HG02938 (cell line): ENCODE measurements around the gene NEAT1.
"Not testable (repeated sequence)": the region's sequence is repeated elsewhere in the genome, so short reads cannot be mapped to it uniquely, and the experiment has no call there.

ENCODE experiments used
- ATAC-seq: cut with Tn5 transposase; IDR thresholded peaks from one replicate; pipeline ENCODE4 v1.9.1; 2021; ENCODE audit warnings: mild to moderate bottlenecking, moderate library complexity; ENCODE audit not compliant: unreplicated experiment

Gene NEAT1

GRCh38 chr11:65404638-65405339 is 17.8 kb upstream of the NEAT1 start:
- no peak for ATAC-seq

GRCh38 chr11:65410936-65411680 is 11.5 kb upstream of the NEAT1 start:
- ATAC-seq = no peak

GRCh38 chr11:65411681-65412070 is 10.9 kb upstream of the NEAT1 start:
- no peak for ATAC-seq

- ATAC-seq = no peak
These were observed 10.1 kb upstream of the NEAT1 start for GRCh38 chr11:65412271-65413076.

GRCh38 chr11:65413077-65413664 is 9.4 kb upstream of the NEAT1 start:
- not testable (repeated sequence) for ATAC-seq

- no peak for ATAC-seq
These were observed 7.7 kb upstream of the NEAT1 start for GRCh38 chr11:65414776-65415498.

- no peak for ATAC-seq
These were observed 6.9 kb upstream of the NEAT1 start for GRCh38 chr11:65415499-65416340.

GRCh38 chr11:65416341-65416824 is 6.2 kb upstream of the NEAT1 start:
- no peak for ATAC-seq

GRCh38 chr11:65416841-65417701 is 5.5 kb upstream of the NEAT1 start:
- no peak for ATAC-seq

- no peak for ATAC-seq
These were observed 4.7 kb upstream of the NEAT1 start for GRCh38 chr11:65417702-65418430.

- no peak for ATAC-seq
These were observed 4.2 kb upstream of the NEAT1 start for GRCh38 chr11:65418431-65418680.

- peak; percentile 37 for ATAC-seq
These were observed 3.7 kb upstream of the NEAT1 start for GRCh38 chr11:65418681-65419459.

GRCh38 chr11:65419460-65419771 is 3.2 kb upstream of the NEAT1 start:
- ATAC-seq = no peak

GRCh38 chr11:65419772-65420481 is 2.7 kb upstream of the NEAT1 start:
- ATAC-seq = no peak

- ATAC-seq = no peak
These were observed 2.1 kb upstream of the NEAT1 start for GRCh38 chr11:65420506-65420905.

GRCh38 chr11:65420979-65421793 is 1.4 kb upstream of the NEAT1 start:
- ATAC-seq = no peak
